GM19438 (cell line): ENCODE results near the gene SRSF2.
"Not testable (repeated sequence)": the region's sequence is repeated elsewhere in the genome, so short reads cannot be mapped to it uniquely, and the experiment has no call there.

Experiments
- ATAC-seq: cut with Tn5 transposase; IDR thresholded peaks from one replicate; pipeline ENCODE4 v1.9.1; 2021; ENCODE audit warnings: low read depth; ENCODE audit not compliant: unreplicated experiment

The SRSF2 gene

GRCh38 chr17:76739568-76740115, 2.5 kb upstream of the SRSF2 start:
- not testable (repeated sequence) for ATAC-seq

- no peak for ATAC-seq
Measured at GRCh38 chr17:76738468-76738850, 1.3 kb upstream of the SRSF2 start.

- ATAC-seq = peak; percentile 51
Measured at GRCh38 chr17:76737676-76738467, 741 bp upstream of the SRSF2 start, which contains the start of gene MFSD11. Gene MFSD11 (plus strand): TSS chr17:76738119. CDS start chr17:76738353, 234 bp downstream.

- peak; percentile 3 for ATAC-seq
Measured at GRCh38 chr17:76736349-76737081, 616 bp downstream of the SRSF2 start.

- ATAC-seq = no peak
Measured at GRCh38 chr17:76735586-76736348, 1.4 kb downstream of the SRSF2 start.

- ATAC-seq = no peak
Measured at GRCh38 chr17:76735006-76735405, 2.1 kb downstream of the SRSF2 start.

GRCh38 chr17:76734080-76734840, 2.9 kb downstream of the SRSF2 start:
- ATAC-seq = no peak

- ATAC-seq = no peak
Measured at GRCh38 chr17:76733618-76733957, 3.5 kb downstream of the SRSF2 start.

GRCh38 chr17:76732734-76733617, 4.2 kb downstream of the SRSF2 start:
- ATAC-seq = no peak

GRCh38 chr17:76731800-76732733, 5.1 kb downstream of the SRSF2 start:
- ATAC-seq = not testable (repeated sequence)

GRCh38 chr17:76727745-76728456, 9.2 kb downstream of the SRSF2 start:
- no peak for ATAC-seq

- peak; percentile 38 for ATAC-seq
Measured at GRCh38 chr17:76726776-76727718, 10.1 kb downstream of the SRSF2 start, which contains the start of gene METTL23. Gene METTL23 (plus strand): TSS chr17:76726839. CDS start chr17:76729711, 2,872 bp downstream.

- ATAC-seq = peak; percentile 74
Measured at GRCh38 chr17:76726231-76726775, 10.8 kb downstream of the SRSF2 start, which contains the start of gene JMJD6. Gene JMJD6 (minus strand): TSS chr17:76726606. CDS start chr17:76726475, 131 bp downstream.

- ATAC-seq = no peak
Measured at GRCh38 chr17:76725580-76726230, 11.4 kb downstream of the SRSF2 start.

- no peak for ATAC-seq
Measured at GRCh38 chr17:76723812-76724211, 13.3 kb downstream of the SRSF2 start.
